H1 (cell line): ENCODE measurements around the gene XK.
"Not testable (repeated sequence)": the region's sequence is repeated elsewhere in the genome, so short reads cannot be mapped to it uniquely, and the experiment has no call there.

Experiments used
- ATF3 ChIP-seq: IDR thresholded peaks from 2 replicates; pipeline ENCODE4 v1.6.1; 2011; ENCODE audit warnings: low read depth, mild to moderate bottlenecking, low read length; ENCODE audit not compliant: insufficient read depth
- BCL11A ChIP-seq, 2 experiments: IDR thresholded peaks; one replicate each; pipeline ENCODE4 v1.6.1; 2011; ENCODE audit warnings: low read depth in 2 of 2, low read length in 2 of 2, mild to moderate bottlenecking in 2 of 2
- EZH2 ChIP-seq: fragments of 200-600 bp; sonication (generic); IDR thresholded peaks from 2 replicates; pipeline ENCODE4 v1.7.1; 2012; ENCODE audit warnings: low read depth, mild to moderate bottlenecking, moderate library complexity, low read length, inconsistent platforms; ENCODE audit not compliant: severe bottlenecking
- HDAC6 ChIP-seq: IDR thresholded peaks from one replicate; pipeline ENCODE4 v1.7.1; 2012; ENCODE audit warnings: low read depth, mild to moderate bottlenecking, inconsistent platforms, low read length, moderate library complexity
- POLR2A ChIP-seq, 2 experiments: IDR thresholded peaks; 1 replicate in 1 of 2; 2 replicates in 1 of 2; pipeline ENCODE4 v1.6.1; 2011; ENCODE audit warnings: low read depth in 2 of 2, low read length in 2 of 2, mild to moderate bottlenecking in 2 of 2; ENCODE audit errors: control extremely low read depth in 1 of 2
- POU5F1 ChIP-seq: IDR thresholded peaks from 2 replicates; pipeline ENCODE4 v1.6.1; 2011; ENCODE audit warnings: low read depth, mild to moderate bottlenecking, low read length, moderate library complexity
- RAD21 ChIP-seq, 2 experiments: IDR thresholded peaks in 1 of 2; conservative IDR thresholded peaks in 1 of 2; 2 replicates each; pipeline ENCODE4 v1.6.1; 2011; ENCODE audit warnings: low read depth in 2 of 2, low read length in 2 of 2, improper control_type of control experiment in 1 of 2, inconsistent platforms in 1 of 2, mild to moderate bottlenecking in 1 of 2, moderate library complexity in 1 of 2
- TAF1 ChIP-seq: IDR thresholded peaks from 2 replicates; pipeline ENCODE4 v1.6.1; 2011; ENCODE audit warnings: mild to moderate bottlenecking, low read depth, low read length
- USF2 ChIP-seq: IDR thresholded peaks from 2 replicates; pipeline ENCODE4 v1.6.1; 2011; ENCODE audit warnings: low read length, improper control_type of control experiment
- TF ChIP-seq, protein P1 (sequence below), 3 experiments: IDR thresholded peaks; 1 replicate in 2 of 3; 2 replicates in 1 of 3; pipeline versions ENCODE4 v1.5.1 to v1.6.1; 2011; ENCODE audit warnings: low read length in 3 of 3, mild to moderate bottlenecking in 3 of 3, inconsistent platforms in 2 of 3, low read depth in 1 of 3, moderate library complexity in 1 of 3; ENCODE audit not compliant: insufficient read depth in 1 of 3; ENCODE audit errors: control extremely low read depth in 1 of 3

DNA sequence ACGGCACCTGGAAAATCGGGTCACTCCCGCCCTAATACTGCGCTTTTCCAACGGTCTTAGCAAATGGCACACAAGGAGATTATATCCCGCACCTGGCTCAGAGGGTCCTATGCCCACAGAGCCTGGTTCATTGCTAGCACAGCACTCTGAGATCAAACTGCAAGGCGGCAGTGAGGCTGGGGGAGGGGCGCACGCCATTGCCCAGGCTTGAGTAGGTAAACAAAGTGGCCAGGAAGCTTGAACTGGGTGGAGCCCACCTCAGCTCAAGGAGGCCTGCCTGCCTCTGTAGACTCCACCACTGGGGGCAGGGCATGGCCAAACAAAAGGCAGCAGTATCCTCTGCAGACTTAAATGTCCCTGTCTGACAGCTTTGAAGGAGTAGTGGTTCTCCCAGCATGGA, 83.3 kb downstream of the XK start:
- TF ChIP-seq TAF1; POU5F1; EZH2; USF2; BCL11A (IDR thresholded peaks at IDR 0.05; ENCODE audit: low read depth in 2 of 2, low read length in 2 of 2); HDAC6; POLR2A (IDR thresholded peaks at IDR 0.05; ENCODE audit: control extremely low read depth in 1 of 2, low read depth in 2 of 2, low read length in 2 of 2); RAD21 (IDR thresholded peaks at IDR 0.05 in 1 of 2, conservative IDR thresholded peaks at IDR 0.05 in 1 of 2; ENCODE audit: low read depth in 2 of 2, low read length in 2 of 2); ATF3: not testable (repeated sequence)
- TF ChIP-seq, protein P1, sequence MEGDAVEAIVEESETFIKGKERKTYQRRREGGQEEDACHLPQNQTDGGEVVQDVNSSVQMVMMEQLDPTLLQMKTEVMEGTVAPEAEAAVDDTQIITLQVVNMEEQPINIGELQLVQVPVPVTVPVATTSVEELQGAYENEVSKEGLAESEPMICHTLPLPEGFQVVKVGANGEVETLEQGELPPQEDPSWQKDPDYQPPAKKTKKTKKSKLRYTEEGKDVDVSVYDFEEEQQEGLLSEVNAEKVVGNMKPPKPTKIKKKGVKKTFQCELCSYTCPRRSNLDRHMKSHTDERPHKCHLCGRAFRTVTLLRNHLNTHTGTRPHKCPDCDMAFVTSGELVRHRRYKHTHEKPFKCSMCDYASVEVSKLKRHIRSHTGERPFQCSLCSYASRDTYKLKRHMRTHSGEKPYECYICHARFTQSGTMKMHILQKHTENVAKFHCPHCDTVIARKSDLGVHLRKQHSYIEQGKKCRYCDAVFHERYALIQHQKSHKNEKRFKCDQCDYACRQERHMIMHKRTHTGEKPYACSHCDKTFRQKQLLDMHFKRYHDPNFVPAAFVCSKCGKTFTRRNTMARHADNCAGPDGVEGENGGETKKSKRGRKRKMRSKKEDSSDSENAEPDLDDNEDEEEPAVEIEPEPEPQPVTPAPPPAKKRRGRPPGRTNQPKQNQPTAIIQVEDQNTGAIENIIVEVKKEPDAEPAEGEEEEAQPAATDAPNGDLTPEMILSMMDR (IDR thresholded peaks at IDR 0.05; ENCODE audit: control extremely low read depth in 1 of 3, insufficient read depth in 1 of 3, low read depth in 1 of 3, low read length in 3 of 3) = not testable (repeated sequence)
